Keratinocyte (primary cell): Measurements from ENCODE around the gene TEP1. TPM values are rescaled to one million over a fixed set of nuclear protein-coding genes. Genes with fewer than 3 reads are reported as not detected.
A peak's percentile ranks its signal among the peaks of the same experiment; 100 is the strongest.

Experiments
- DNase-seq: peaks from one replicate; pipeline ENCODE4 v3.0.0-alpha.2; 2011; ENCODE audit warnings: low read depth, missing footprints, low spot score
- FAIRE-seq: peaks from 2 replicates; lab custom pipeline; 2011; peaks lifted over from hg19 to GRCh38; lab: Jason Lieb, UNC
- H2AFZ ChIP-seq: 2 replicates; pipeline ENCODE4 v1.6.0; 2012; ENCODE audit warnings: low read length, control low read depth, inconsistent platforms; ENCODE audit not compliant: control insufficient read depth
- H3K27ac ChIP-seq: 2 replicates; pipeline ENCODE4 v1.5.1; 2011; ENCODE audit warnings: low read length; ENCODE audit not compliant: control insufficient read depth, insufficient read depth
- H3K27me3 ChIP-seq: 3 replicates; pipeline ENCODE4 v1.6.0; 2011; ENCODE audit warnings: low read length; ENCODE audit not compliant: control insufficient read depth, insufficient read depth; ENCODE audit errors: extremely low read depth
- H3K36me3 ChIP-seq, 2 experiments: 2 replicates in 1 of 2; 3 replicates in 1 of 2; pipeline ENCODE4 v1.5.1; 2011; ENCODE audit warnings: low read length in 2 of 2, mild to moderate bottlenecking in 1 of 2; ENCODE audit not compliant: control insufficient read depth in 2 of 2, insufficient read depth in 2 of 2; ENCODE audit errors: extremely low read depth in 1 of 2
- H3K4me1 ChIP-seq: 3 replicates; pipeline ENCODE4 v1.5.1; 2011; ENCODE audit warnings: low read length; ENCODE audit not compliant: control insufficient read depth, insufficient read depth; ENCODE audit errors: extremely low read depth
- H3K4me2 ChIP-seq: 3 replicates; pipeline ENCODE4 v1.6.0; 2011; ENCODE audit warnings: low read depth, low read length; ENCODE audit not compliant: control insufficient read depth, insufficient read depth; ENCODE audit errors: extremely low read depth
- H3K4me3 ChIP-seq, 3 experiments: fragments of 200-600 bp in 1 of 3; sonication (generic) in 1 of 3; 2 replicates in 2 of 3; 3 replicates in 1 of 3; pipeline ENCODE4 v1.5.1; 2011 to 2016; ENCODE audit warnings: low read length in 3 of 3, mild to moderate bottlenecking in 3 of 3, control low read depth in 2 of 3, inconsistent platforms in 1 of 3, low read depth in 1 of 3, mixed read lengths in 1 of 3, mixed run types in 1 of 3, moderate library complexity in 1 of 3; ENCODE audit not compliant: control insufficient read depth in 2 of 3, insufficient read depth in 2 of 3; ENCODE audit errors: extremely low read depth in 1 of 3
- H3K79me2 ChIP-seq: 2 replicates; pipeline ENCODE4 v1.6.0; 2012; ENCODE audit warnings: low read length; ENCODE audit not compliant: control insufficient read depth, insufficient read depth
- H3K9ac ChIP-seq: 3 replicates; pipeline ENCODE4 v1.6.0; 2011; ENCODE audit warnings: low read length; ENCODE audit not compliant: control insufficient read depth, insufficient read depth; ENCODE audit errors: extremely low read depth
- H3K9me1 ChIP-seq: 3 replicates; pipeline ENCODE4 v1.6.0; 2011; ENCODE audit warnings: low read length; ENCODE audit not compliant: control insufficient read depth, insufficient read depth; ENCODE audit errors: extremely low read depth
- H3K9me3 ChIP-seq: 2 replicates; pipeline ENCODE4 v1.5.1; 2012; ENCODE audit warnings: low read depth, low read length; ENCODE audit not compliant: control insufficient read depth
- H4K20me1 ChIP-seq: 3 replicates; pipeline ENCODE4 v1.6.0; 2011; ENCODE audit warnings: low read length; ENCODE audit not compliant: control insufficient read depth, insufficient read depth; ENCODE audit errors: extremely low read depth
- CTCF ChIP-seq, 3 experiments: IDR thresholded peaks in 1 of 3; conservative IDR thresholded peaks in 1 of 3; optimal IDR thresholded peaks in 1 of 3; 2 replicates in 2 of 3; 3 replicates in 1 of 3; pipeline versions ENCODE3 to v1.5.1; 2011; ENCODE audit warnings: low read length in 3 of 3, mild to moderate bottlenecking in 3 of 3, moderate library complexity in 2 of 3, control low read depth in 1 of 3, inconsistent platforms in 1 of 3; ENCODE audit not compliant: insufficient read depth in 2 of 3; ENCODE audit errors: extremely low read depth in 1 of 3
- EZH2 ChIP-seq: IDR thresholded peaks from one replicate; pipeline ENCODE4 v1.6.1; 2012; ENCODE audit warnings: inconsistent platforms, mild to moderate bottlenecking, low read length, moderate library complexity
- dilution Hi-C: fragments of 300-500 bp; cut with MboI; formaldehyde crosslinking; loops from one replicate; pipeline ENCODE4 v1.7.0; 2020; ENCODE audit warnings: low sequenced_read_pairs; ENCODE audit not compliant: extremely low pct_ligation_motif_present
- polyA plus RNA-seq, 5 experiments: library from polyadenylated mRNA; depleted of rRNA in 3 of 5; stranded (reverse) in 3 of 5; stranded (forward) in 1 of 5; unstranded in 1 of 5; fragments of >200 nt; gene quantifications; 1 replicate in 1 of 5; 2 replicates in 3 of 5; 3 replicates in 1 of 5; pipeline versions ENCODE4 v1.2.1 to v1.2.3, GENCODE V29; 2011 to 2012; ENCODE audit warnings: missing spikeins in 2 of 5, low read depth in 1 of 5, low replicate concordance in 1 of 5

The TEP1 gene
- polyA plus RNA-seq, 1 donor (not counting 4 experiments of a cell fraction or from before 2014, with no cell fraction given): 16.6 TPM

GRCh38 chr14:20417250-20418186 lies 4.2 kb upstream of the TEP1 start:
- TF ChIP-seq CTCF (optimal IDR thresholded peaks at IDR 0.05 in 1 of 3, IDR thresholded peaks at IDR 0.05 in 1 of 3, conservative IDR thresholded peaks at IDR 0.05 in 1 of 3; ENCODE audit: extremely low read depth in 1 of 3, insufficient read depth in 2 of 3, low read length in 3 of 3): no peak
- TF ChIP-seq EZH2: no peak
- no peak overlapping the region for H2AFZ ChIP-seq
- no peak overlapping the region for H3K9ac ChIP-seq
- no peaks in the 10 kb centered on the region for H3K4me1 ChIP-seq
- no peak overlapping the region for H3K4me3 ChIP-seq
- no peaks in the 10 kb centered on the region for H3K27me3 ChIP-seq
- H3K9me1 ChIP-seq: no peaks in the 10 kb centered on the region
- no peaks in the 10 kb centered on the region for H3K79me2 ChIP-seq
- H3K36me3 ChIP-seq: no peaks in the 10 kb centered on the region
- H3K9me3 ChIP-seq: no peaks in the 10 kb centered on the region
- dilution Hi-C loops: no loop called here
- no peak overlapping the region for H3K27ac ChIP-seq
- DNase-seq (no peak), FAIRE-seq (no peak)
- no peak overlapping the region for H3K4me2 ChIP-seq
- no peaks in the 10 kb centered on the region for H4K20me1 ChIP-seq

GRCh38 chr14:20416223-20416622 lies 2.9 kb upstream of the TEP1 start:
- H3K4me3 ChIP-seq: no peak overlapping the region
- DNase-seq: no peak
- H2AFZ ChIP-seq: peak overlapping the region; percentile 65
- no peak for FAIRE-seq
- H3K9me3 ChIP-seq: no peaks in the 10 kb centered on the region
- H3K27me3 ChIP-seq: no peaks in the 10 kb centered on the region
- no peaks in the 10 kb centered on the region for H4K20me1 ChIP-seq
- H3K4me1 ChIP-seq: peaks cover 6% of the 10 kb centered on the region
- H3K36me3 ChIP-seq: no peaks in the 10 kb centered on the region
- dilution Hi-C loops: no loop called here
- TF ChIP-seq EZH2 (no peak), CTCF (optimal IDR thresholded peaks at IDR 0.05 in 1 of 3, IDR thresholded peaks at IDR 0.05 in 1 of 3, conservative IDR thresholded peaks at IDR 0.05 in 1 of 3; ENCODE audit: extremely low read depth in 1 of 3, insufficient read depth in 2 of 3, low read length in 3 of 3) (no peak)
- H3K79me2 ChIP-seq: peaks cover 12% of the 10 kb centered on the region
- H3K9ac ChIP-seq: no peak overlapping the region
- H3K4me2 ChIP-seq: no peak overlapping the region
- H3K27ac ChIP-seq: no peak overlapping the region
- H3K9me1 ChIP-seq: no peaks in the 10 kb centered on the region
